Measurements from ENCODE around the gene TFPI. TPM values are rescaled to one million over a fixed set of nuclear protein-coding genes. Genes with fewer than 3 reads are reported as not detected.

Gene TFPI
- total RNA-seq, 1 experiment from 2014 or later = 125 TPM

DNA sequence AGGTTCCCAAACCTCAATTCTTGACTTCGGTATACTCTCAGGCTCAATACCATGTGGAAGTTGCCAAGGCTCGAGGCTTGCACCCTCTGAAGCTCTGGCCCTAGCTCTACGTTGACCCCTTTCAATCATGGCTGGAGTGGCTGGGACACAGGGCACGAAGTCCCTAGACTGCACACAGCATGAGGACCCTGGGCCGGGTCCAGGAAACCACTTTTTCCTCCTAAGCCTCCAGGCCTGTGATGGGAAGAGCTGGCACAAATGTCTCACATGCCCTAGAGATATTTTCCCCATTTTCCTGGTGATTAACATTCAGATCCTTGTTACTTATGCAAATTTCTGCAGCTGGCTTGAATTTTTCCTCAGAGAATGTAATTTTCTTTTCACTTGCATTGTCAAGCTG lies 61.1 kb downstream of the TFPI start:
- CTCF ChIA-PET = no interaction called here
- DNase-seq = no peak
- no peak overlapping the region for H3K4me3 Mint-ChIP-seq (ENCODE audit: low read depth, unreplicated experiment)
- peaks cover 32% of the 10 kb centered on the region for H3K36me3 Mint-ChIP-seq (ENCODE audit: insufficient read depth, unreplicated experiment)
- no peaks in the 10 kb centered on the region for H3K27me3 Mint-ChIP-seq (ENCODE audit: unreplicated experiment)
- H3K27ac Mint-ChIP-seq (ENCODE audit: unreplicated experiment) = no peak overlapping the region
- peaks cover 7% of the 10 kb centered on the region for H3K9me3 Mint-ChIP-seq (ENCODE audit: low read depth, unreplicated experiment)
- TF ChIP-seq, protein P1, sequence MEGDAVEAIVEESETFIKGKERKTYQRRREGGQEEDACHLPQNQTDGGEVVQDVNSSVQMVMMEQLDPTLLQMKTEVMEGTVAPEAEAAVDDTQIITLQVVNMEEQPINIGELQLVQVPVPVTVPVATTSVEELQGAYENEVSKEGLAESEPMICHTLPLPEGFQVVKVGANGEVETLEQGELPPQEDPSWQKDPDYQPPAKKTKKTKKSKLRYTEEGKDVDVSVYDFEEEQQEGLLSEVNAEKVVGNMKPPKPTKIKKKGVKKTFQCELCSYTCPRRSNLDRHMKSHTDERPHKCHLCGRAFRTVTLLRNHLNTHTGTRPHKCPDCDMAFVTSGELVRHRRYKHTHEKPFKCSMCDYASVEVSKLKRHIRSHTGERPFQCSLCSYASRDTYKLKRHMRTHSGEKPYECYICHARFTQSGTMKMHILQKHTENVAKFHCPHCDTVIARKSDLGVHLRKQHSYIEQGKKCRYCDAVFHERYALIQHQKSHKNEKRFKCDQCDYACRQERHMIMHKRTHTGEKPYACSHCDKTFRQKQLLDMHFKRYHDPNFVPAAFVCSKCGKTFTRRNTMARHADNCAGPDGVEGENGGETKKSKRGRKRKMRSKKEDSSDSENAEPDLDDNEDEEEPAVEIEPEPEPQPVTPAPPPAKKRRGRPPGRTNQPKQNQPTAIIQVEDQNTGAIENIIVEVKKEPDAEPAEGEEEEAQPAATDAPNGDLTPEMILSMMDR (IDR thresholded peaks at IDR 0.05; ENCODE audit: unreplicated experiment) = no peak
- H3K4me1 Mint-ChIP-seq (ENCODE audit: low read depth, unreplicated experiment) = no peaks in the 10 kb centered on the region
- intact Hi-C loops (cut with micrococcal nuclease; ENCODE audit: unreplicated experiment) = no loop called here
- no TSS peak for BruUV-seq (replicated peaks)

DNA sequence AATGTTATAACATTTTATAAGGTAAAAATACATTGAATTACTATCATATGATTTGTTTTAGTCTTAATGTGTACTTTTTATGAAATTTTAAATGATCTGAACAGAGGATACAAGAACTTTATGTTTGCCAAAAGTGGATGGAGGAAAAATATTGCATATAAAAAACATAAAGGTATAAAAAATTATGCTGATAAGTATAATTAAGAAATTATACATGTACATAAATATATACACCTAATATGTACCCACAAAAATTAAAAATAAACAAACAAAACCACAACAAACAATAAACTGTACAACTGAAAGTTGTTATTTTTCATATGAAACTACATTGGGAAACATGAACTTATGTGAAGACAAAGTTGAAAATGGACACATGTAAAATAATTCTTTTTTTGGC lies 68.0 kb downstream of the TFPI start:
- BruUV-seq (replicated peaks) = no TSS peak
- H3K36me3 Mint-ChIP-seq (ENCODE audit: insufficient read depth, unreplicated experiment) = peaks cover 14% of the 10 kb centered on the region
- TF ChIP-seq, protein P1 (IDR thresholded peaks at IDR 0.05; ENCODE audit: unreplicated experiment) = no peak
- DNase-seq = no peak
- CTCF ChIA-PET = no interaction called here
- no peak overlapping the region for H3K27ac Mint-ChIP-seq (ENCODE audit: unreplicated experiment)
- H3K4me1 Mint-ChIP-seq (ENCODE audit: low read depth, unreplicated experiment) = no peaks in the 10 kb centered on the region
- intact Hi-C loops (cut with micrococcal nuclease; ENCODE audit: unreplicated experiment) = no loop called here
- H3K4me3 Mint-ChIP-seq (ENCODE audit: low read depth, unreplicated experiment) = no peak overlapping the region
- H3K27me3 Mint-ChIP-seq (ENCODE audit: unreplicated experiment) = no peaks in the 10 kb centered on the region
- no peaks in the 10 kb centered on the region for H3K9me3 Mint-ChIP-seq (ENCODE audit: low read depth, unreplicated experiment)

DNA sequence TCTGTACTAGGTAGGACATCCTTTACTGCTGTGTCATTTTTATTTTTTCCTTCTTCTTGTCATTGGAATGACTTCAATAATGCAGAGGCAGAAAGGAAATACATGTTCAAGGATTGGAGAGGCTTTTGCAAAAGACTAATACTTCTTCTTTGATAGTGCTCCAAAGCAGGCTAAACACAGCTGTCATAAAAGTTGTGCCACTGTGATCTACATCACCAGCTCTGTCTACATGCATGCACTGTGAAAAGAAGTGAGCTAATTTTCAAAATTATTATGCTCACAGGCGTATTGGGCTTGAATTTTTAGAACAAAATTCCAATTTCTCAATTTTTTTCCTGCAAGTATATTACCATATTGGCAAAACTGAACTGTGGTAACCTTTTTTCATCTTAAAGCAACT lies 68.7 kb downstream of the TFPI start:
- Mint-ChIP-seq H3K27me3 (ENCODE audit: unreplicated experiment) (no peaks in the 10 kb centered on the region), H3K36me3 (ENCODE audit: insufficient read depth, unreplicated experiment) (peaks cover 12% of the 10 kb centered on the region), H3K27ac (ENCODE audit: unreplicated experiment) (no peak overlapping the region), H3K9me3 (ENCODE audit: low read depth, unreplicated experiment) (no peaks in the 10 kb centered on the region), H3K4me3 (ENCODE audit: low read depth, unreplicated experiment) (no peak overlapping the region), H3K4me1 (ENCODE audit: low read depth, unreplicated experiment) (no peaks in the 10 kb centered on the region)
- TF ChIP-seq, protein P1 (IDR thresholded peaks at IDR 0.05; ENCODE audit: unreplicated experiment) = no peak
- no peak for DNase-seq
- CTCF ChIA-PET = no interaction called here
- no TSS peak for BruUV-seq (replicated peaks)
- intact Hi-C loops (cut with micrococcal nuclease; ENCODE audit: unreplicated experiment) = no loop called here

DNA sequence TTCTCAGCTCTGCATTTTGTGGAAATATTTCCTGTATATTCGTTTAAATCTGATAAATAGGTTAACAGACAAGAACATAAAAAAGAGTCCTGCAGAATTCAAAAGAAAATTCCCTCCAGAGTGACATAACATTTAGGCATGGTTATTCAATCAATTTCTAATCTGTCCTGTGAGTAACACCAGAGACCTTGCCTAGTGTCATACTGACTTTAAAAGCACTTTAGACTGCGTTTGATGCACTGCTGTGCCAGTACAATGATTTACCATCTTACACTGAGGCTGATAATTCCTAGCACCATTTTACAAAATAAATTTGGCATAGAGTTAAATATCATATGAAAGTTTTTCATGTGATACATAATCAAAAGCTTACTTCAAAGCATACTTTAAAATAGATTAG lies 70.7 kb downstream of the TFPI start:
- intact Hi-C loops (cut with micrococcal nuclease; ENCODE audit: unreplicated experiment) = no loop called here
- no peak overlapping the region for H3K27ac Mint-ChIP-seq (ENCODE audit: unreplicated experiment)
- no peaks in the 10 kb centered on the region for H3K4me1 Mint-ChIP-seq (ENCODE audit: low read depth, unreplicated experiment)
- BruUV-seq (replicated peaks) = no TSS peak
- TF ChIP-seq, protein P1 (IDR thresholded peaks at IDR 0.05; ENCODE audit: unreplicated experiment) = no peak
- H3K9me3 Mint-ChIP-seq (ENCODE audit: low read depth, unreplicated experiment) = no peaks in the 10 kb centered on the region
- no peak overlapping the region for H3K4me3 Mint-ChIP-seq (ENCODE audit: low read depth, unreplicated experiment)
- no peak for DNase-seq
- no peaks in the 10 kb centered on the region for H3K27me3 Mint-ChIP-seq (ENCODE audit: unreplicated experiment)
- peaks cover 12% of the 10 kb centered on the region for H3K36me3 Mint-ChIP-seq (ENCODE audit: insufficient read depth, unreplicated experiment)
- CTCF ChIA-PET = no interaction called here

DNA sequence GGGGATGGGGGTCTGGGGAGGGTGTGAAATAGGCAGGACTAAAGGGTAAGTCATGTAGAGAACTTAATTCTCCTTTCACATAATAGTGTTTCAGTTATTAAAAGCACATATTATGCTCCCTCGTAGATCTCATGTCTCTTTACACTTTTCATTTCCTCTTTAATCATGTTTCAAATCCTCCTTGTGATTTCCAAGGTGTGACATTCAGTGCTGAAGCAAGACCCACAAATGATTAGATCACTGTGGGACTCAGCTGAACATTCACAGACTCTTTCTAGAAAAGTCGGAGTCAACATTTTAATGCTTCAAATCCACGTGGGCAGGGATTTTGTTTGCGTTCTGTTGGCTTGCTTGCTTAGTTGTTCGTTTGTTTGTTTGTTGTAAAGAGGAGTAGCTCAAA lies 71.4 kb downstream of the TFPI start:
- CTCF ChIA-PET = no interaction called here
- Mint-ChIP-seq H3K9me3 (ENCODE audit: low read depth, unreplicated experiment) (no peaks in the 10 kb centered on the region), H3K4me3 (ENCODE audit: low read depth, unreplicated experiment) (no peak overlapping the region), H3K36me3 (ENCODE audit: insufficient read depth, unreplicated experiment) (peaks cover 12% of the 10 kb centered on the region), H3K27ac (ENCODE audit: unreplicated experiment) (no peak overlapping the region), H3K4me1 (ENCODE audit: low read depth, unreplicated experiment) (no peaks in the 10 kb centered on the region), H3K27me3 (ENCODE audit: unreplicated experiment) (no peaks in the 10 kb centered on the region)
- intact Hi-C loops (cut with micrococcal nuclease; ENCODE audit: unreplicated experiment) = no loop called here
- TF ChIP-seq, protein P1 (IDR thresholded peaks at IDR 0.05; ENCODE audit: unreplicated experiment) = no peak
- no TSS peak for BruUV-seq (replicated peaks)
- DNase-seq = no peak

Measured in Calu3 (cell line).